Liver (tissue), 9 donors: ENCODE data around the gene TMEM168. TPM values are rescaled to one million over a fixed set of nuclear protein-coding genes. Genes with fewer than 3 reads are reported as not detected.

Source experiments
- DNase-seq: peaks from one replicate; pipeline ENCODE4 v3.0.0-alpha.2; 2017; ENCODE audit warnings: low spot score
- H3K27ac ChIP-seq, 2 donors: one replicate each; pipeline ENCODE4 v1.7.0; 2013; ENCODE audit warnings: inconsistent platforms in 2 of 2, low read length in 2 of 2, control low read depth in 1 of 2, low read depth in 1 of 2, mild to moderate bottlenecking in 1 of 2
- H3K27me3 ChIP-seq, 4 donors: one replicate each; pipeline versions ENCODE4 v1.6.1 to v1.7.0; 2013; ENCODE audit warnings: low read length in 3 of 4, inconsistent platforms in 1 of 4, mild to moderate bottlenecking in 1 of 4, moderate library complexity in 1 of 4; ENCODE audit not compliant: control insufficient read depth in 4 of 4, insufficient read depth in 4 of 4
- H3K36me3 ChIP-seq, 4 donors: one replicate each; pipeline versions ENCODE4 v1.6.1 to v1.7.0; 2013; ENCODE audit warnings: low read length in 3 of 4, mild to moderate bottlenecking in 3 of 4, low read depth in 1 of 4, moderate library complexity in 1 of 4; ENCODE audit not compliant: control insufficient read depth in 4 of 4, insufficient read depth in 3 of 4
- H3K4me1 ChIP-seq, 4 donors: one replicate each; pipeline versions ENCODE4 v1.6.1 to v1.7.0; 2013; ENCODE audit warnings: low read length in 3 of 4, mild to moderate bottlenecking in 3 of 4, moderate library complexity in 1 of 4; ENCODE audit not compliant: control insufficient read depth in 4 of 4, insufficient read depth in 4 of 4
- H3K4me3 ChIP-seq, 3 donors: one replicate each; pipeline versions ENCODE4 v1.6.1 to v1.7.0; 2013; ENCODE audit warnings: low read length in 3 of 3, control low read depth in 1 of 3, low read depth in 1 of 3, mild to moderate bottlenecking in 1 of 3
- H3K9ac ChIP-seq, 2 donors: one replicate each; pipeline ENCODE4 v1.7.0; 2013; ENCODE audit warnings: low read length in 2 of 2, mild to moderate bottlenecking in 2 of 2, moderate library complexity in 2 of 2, control low read depth in 1 of 2, low read depth in 1 of 2
- H3K9me3 ChIP-seq, 4 donors: one replicate each; pipeline versions ENCODE4 v1.6.1 to v1.7.0; 2013; ENCODE audit warnings: low read length in 3 of 4; ENCODE audit not compliant: control insufficient read depth in 4 of 4
- EGR1 ChIP-seq, 2 donors: IDR thresholded peaks; 2 replicates each; pipeline ENCODE4 v1.6.1; 2016 to 2018; ENCODE audit warnings: antibody characterized with exemption in 2 of 2, low read depth in 2 of 2
- FOXA1 ChIP-seq: IDR thresholded peaks from 2 replicates; pipeline ENCODE4 v1.6.1; 2016; ENCODE audit warnings: antibody characterized with exemption
- FOXA2 ChIP-seq: IDR thresholded peaks from 2 replicates; pipeline ENCODE4 v1.6.1; 2016; ENCODE audit warnings: antibody characterized with exemption
- GABPA ChIP-seq, 2 donors: IDR thresholded peaks in 1 of 2; conservative IDR thresholded peaks in 1 of 2; 2 replicates each; pipeline ENCODE4 v1.6.1; 2016; ENCODE audit warnings: antibody characterized with exemption in 2 of 2, mild to moderate bottlenecking in 1 of 2, moderate library complexity in 1 of 2
- HNF4A ChIP-seq, 2 donors: conservative IDR thresholded peaks; 2 replicates each; pipeline ENCODE4 v1.6.1; 2016; ENCODE audit warnings: antibody characterized with exemption in 2 of 2, mild to moderate bottlenecking in 2 of 2
- HNF4G ChIP-seq: IDR thresholded peaks from 2 replicates; pipeline ENCODE4 v1.6.1; 2016; ENCODE audit warnings: antibody characterized with exemption
- JUND ChIP-seq, 2 donors: IDR thresholded peaks; 2 replicates each; pipeline ENCODE4 v1.6.1; 2016; ENCODE audit warnings: antibody characterized with exemption in 2 of 2
- NR2F2 ChIP-seq: IDR thresholded peaks from 2 replicates; pipeline ENCODE4 v1.6.1; 2016; ENCODE audit warnings: antibody characterized with exemption
- RAD21 ChIP-seq, 2 donors: IDR thresholded peaks; 2 replicates each; pipeline ENCODE4 v1.6.1; 2016; ENCODE audit warnings: antibody characterized with exemption in 2 of 2, mild to moderate bottlenecking in 2 of 2
- RXRA ChIP-seq, 2 donors: IDR thresholded peaks; 2 replicates each; pipeline ENCODE4 v1.6.1; 2017 to 2018; ENCODE audit warnings: antibody characterized with exemption in 2 of 2, mild to moderate bottlenecking in 1 of 2
- SP1 ChIP-seq: IDR thresholded peaks from 2 replicates; pipeline ENCODE4 v1.6.1; 2018; ENCODE audit warnings: antibody characterized with exemption, mild to moderate bottlenecking
- TAF1 ChIP-seq: conservative IDR thresholded peaks from 2 replicates; pipeline ENCODE4 v1.6.1; 2016; ENCODE audit warnings: antibody characterized with exemption, mild to moderate bottlenecking
- YY1 ChIP-seq: IDR thresholded peaks from 2 replicates; pipeline ENCODE4 v1.6.1; 2016; ENCODE audit warnings: antibody characterized with exemption, mild to moderate bottlenecking
- WGBS: extraction: QIAGEN DNeasy Blood & Tissue Kit; methylation state at CpG from one replicate; pipeline ENCODE4 v1.1.7; 2013; 5-methylcytosine and 5-hydroxymethylcytosine counted together
- polyA plus RNA-seq, 2 donors: library from polyadenylated mRNA; stranded (reverse) in 1 of 2; unstranded in 1 of 2; fragments of 200-250 nt in 1 of 2; fragments of >200 nt in 1 of 2; fragmentation: Nextera tagmentation in 1 of 2; extraction: Ambion mirVana in 1 of 2; gene quantifications; one replicate each; pipeline versions ENCODE4 v1.2.1 to v1.2.3, GENCODE V29; 2013 to 2015
- total RNA-seq, 2 donors: library from RNA; depleted of rRNA; stranded (reverse); fragments of >200 nt; gene quantifications; one replicate each; pipeline ENCODE4 v1.2.3, GENCODE V29; 2014
- TF ChIP-seq, protein P1 (sequence below): IDR thresholded peaks from 2 replicates; pipeline ENCODE4 v1.6.1; 2016; ENCODE audit warnings: antibody characterized with exemption
- TF ChIP-seq, protein P2 (sequence below): IDR thresholded peaks from 2 replicates; pipeline ENCODE4 v1.6.1; 2016; ENCODE audit warnings: antibody characterized with exemption
- TF ChIP-seq, protein P3 (sequence below): fragments of 150-350 bp; IDR thresholded peaks from 2 replicates; pipeline ENCODE4 v1.5.1; 2017; ENCODE audit warnings: improper control_type of control experiment, low read depth, low read length; ENCODE audit not compliant: missing input control
- TF ChIP-seq, protein P4 (sequence below): IDR thresholded peaks from 2 replicates; pipeline ENCODE4 v1.6.1; 2016; ENCODE audit warnings: antibody characterized with exemption
- TF ChIP-seq, protein P5 (sequence below): IDR thresholded peaks from 2 replicates; pipeline ENCODE4 v1.6.1; 2016; ENCODE audit warnings: antibody characterized with exemption, mild to moderate bottlenecking
- donor health status: healthy.
- donor health status: healthy.
- donor health status: healthy.
- donor health status: healthy.
- donor health status: healthy.

The TMEM168 gene
- total and polyA plus RNA-seq, 4 donors: 4.6 to 16.8 (median 7.7) TPM

DNA sequence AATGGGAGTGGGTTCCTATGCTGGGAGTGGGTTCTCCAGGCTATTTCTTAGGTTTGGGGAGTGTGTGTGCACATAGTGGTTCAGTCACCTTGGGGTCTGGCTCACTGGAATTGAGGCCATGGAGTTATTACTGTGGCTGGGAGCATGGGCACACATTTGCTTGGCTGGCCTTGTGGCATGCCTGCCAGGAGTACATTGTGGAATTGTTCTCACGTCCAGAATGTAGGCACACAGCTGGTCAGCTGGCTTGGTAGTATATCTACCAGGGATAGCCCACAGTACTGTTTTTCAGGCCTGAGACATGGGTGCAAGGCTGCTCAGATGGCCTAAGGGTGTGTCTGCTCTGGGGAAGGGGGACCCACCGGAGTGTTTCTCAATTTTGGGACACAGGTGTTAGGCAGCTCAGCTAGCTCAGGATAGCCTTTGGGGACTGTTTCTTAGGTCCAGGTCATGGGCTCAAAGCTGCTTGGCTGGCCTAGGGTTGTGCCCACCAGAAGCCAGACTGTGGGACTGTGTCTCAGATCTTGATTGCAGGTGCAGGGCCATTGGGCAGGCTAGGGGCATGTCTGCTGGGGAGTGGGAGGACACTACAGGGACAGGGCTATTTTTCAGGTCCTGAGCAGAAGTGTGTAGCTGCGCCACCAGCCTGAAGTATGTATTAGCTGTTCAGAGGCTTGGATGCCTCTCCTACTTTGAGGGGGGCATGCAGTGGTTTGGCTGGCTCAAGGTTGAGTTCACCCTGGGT is 50.6 kb downstream of the TMEM168 start:
- H3K27ac ChIP-seq: no peak overlapping the region
- H3K4me1 ChIP-seq: no peaks in the 10 kb centered on the region
- no peak overlapping the region for H3K9ac ChIP-seq
- H3K36me3 ChIP-seq: no peaks in the 10 kb centered on the region
- peaks cover 3 to 19% (median 13%) of the 10 kb centered on the region in 4 donors for H3K9me3 ChIP-seq
- no peak overlapping the region for H3K4me3 ChIP-seq
- DNase-seq: no peak
- H3K27me3 ChIP-seq: no peaks in the 10 kb centered on the region
- 79% methylated on average over 3 of the region's 3 CpGs for WGBS
- TF ChIP-seq FOXA2: no peak
- TF ChIP-seq, protein P1, sequence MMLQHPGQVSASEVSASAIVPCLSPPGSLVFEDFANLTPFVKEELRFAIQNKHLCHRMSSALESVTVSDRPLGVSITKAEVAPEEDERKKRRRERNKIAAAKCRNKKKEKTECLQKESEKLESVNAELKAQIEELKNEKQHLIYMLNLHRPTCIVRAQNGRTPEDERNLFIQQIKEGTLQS: no peak
- TF ChIP-seq NR2F2: no peak
- TF ChIP-seq SP1: no peak
- TF ChIP-seq YY1: no peak
- no peak for TF ChIP-seq RXRA (IDR thresholded peaks at IDR 0.05)
- no peak for TF ChIP-seq TAF1
- TF ChIP-seq, protein P2, sequence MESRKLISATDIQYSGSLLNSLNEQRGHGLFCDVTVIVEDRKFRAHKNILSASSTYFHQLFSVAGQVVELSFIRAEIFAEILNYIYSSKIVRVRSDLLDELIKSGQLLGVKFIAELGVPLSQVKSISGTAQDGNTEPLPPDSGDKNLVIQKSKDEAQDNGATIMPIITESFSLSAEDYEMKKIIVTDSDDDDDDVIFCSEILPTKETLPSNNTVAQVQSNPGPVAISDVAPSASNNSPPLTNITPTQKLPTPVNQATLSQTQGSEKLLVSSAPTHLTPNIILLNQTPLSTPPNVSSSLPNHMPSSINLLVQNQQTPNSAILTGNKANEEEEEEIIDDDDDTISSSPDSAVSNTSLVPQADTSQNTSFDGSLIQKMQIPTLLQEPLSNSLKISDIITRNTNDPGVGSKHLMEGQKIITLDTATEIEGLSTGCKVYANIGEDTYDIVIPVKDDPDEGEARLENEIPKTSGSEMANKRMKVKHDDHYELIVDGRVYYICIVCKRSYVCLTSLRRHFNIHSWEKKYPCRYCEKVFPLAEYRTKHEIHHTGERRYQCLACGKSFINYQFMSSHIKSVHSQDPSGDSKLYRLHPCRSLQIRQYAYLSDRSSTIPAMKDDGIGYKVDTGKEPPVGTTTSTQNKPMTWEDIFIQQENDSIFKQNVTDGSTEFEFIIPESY: no peak
- no peak for TF ChIP-seq JUND (IDR thresholded peaks at IDR 0.05)
- no peak for TF ChIP-seq FOXA1
- TF ChIP-seq, protein P3, sequence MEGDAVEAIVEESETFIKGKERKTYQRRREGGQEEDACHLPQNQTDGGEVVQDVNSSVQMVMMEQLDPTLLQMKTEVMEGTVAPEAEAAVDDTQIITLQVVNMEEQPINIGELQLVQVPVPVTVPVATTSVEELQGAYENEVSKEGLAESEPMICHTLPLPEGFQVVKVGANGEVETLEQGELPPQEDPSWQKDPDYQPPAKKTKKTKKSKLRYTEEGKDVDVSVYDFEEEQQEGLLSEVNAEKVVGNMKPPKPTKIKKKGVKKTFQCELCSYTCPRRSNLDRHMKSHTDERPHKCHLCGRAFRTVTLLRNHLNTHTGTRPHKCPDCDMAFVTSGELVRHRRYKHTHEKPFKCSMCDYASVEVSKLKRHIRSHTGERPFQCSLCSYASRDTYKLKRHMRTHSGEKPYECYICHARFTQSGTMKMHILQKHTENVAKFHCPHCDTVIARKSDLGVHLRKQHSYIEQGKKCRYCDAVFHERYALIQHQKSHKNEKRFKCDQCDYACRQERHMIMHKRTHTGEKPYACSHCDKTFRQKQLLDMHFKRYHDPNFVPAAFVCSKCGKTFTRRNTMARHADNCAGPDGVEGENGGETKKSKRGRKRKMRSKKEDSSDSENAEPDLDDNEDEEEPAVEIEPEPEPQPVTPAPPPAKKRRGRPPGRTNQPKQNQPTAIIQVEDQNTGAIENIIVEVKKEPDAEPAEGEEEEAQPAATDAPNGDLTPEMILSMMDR: no peak
- no peak for TF ChIP-seq RAD21 (IDR thresholded peaks at IDR 0.05)
- TF ChIP-seq HNF4G: no peak
- TF ChIP-seq HNF4A (conservative IDR thresholded peaks at IDR 0.05): no peak
- TF ChIP-seq, protein P4, sequence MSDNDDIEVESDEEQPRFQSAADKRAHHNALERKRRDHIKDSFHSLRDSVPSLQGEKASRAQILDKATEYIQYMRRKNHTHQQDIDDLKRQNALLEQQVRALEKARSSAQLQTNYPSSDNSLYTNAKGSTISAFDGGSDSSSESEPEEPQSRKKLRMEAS: no peak
- TF ChIP-seq, protein P5, sequence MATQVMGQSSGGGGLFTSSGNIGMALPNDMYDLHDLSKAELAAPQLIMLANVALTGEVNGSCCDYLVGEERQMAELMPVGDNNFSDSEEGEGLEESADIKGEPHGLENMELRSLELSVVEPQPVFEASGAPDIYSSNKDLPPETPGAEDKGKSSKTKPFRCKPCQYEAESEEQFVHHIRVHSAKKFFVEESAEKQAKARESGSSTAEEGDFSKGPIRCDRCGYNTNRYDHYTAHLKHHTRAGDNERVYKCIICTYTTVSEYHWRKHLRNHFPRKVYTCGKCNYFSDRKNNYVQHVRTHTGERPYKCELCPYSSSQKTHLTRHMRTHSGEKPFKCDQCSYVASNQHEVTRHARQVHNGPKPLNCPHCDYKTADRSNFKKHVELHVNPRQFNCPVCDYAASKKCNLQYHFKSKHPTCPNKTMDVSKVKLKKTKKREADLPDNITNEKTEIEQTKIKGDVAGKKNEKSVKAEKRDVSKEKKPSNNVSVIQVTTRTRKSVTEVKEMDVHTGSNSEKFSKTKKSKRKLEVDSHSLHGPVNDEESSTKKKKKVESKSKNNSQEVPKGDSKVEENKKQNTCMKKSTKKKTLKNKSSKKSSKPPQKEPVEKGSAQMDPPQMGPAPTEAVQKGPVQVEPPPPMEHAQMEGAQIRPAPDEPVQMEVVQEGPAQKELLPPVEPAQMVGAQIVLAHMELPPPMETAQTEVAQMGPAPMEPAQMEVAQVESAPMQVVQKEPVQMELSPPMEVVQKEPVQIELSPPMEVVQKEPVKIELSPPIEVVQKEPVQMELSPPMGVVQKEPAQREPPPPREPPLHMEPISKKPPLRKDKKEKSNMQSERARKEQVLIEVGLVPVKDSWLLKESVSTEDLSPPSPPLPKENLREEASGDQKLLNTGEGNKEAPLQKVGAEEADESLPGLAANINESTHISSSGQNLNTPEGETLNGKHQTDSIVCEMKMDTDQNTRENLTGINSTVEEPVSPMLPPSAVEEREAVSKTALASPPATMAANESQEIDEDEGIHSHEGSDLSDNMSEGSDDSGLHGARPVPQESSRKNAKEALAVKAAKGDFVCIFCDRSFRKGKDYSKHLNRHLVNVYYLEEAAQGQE: no peak
- TF ChIP-seq EGR1 (IDR thresholded peaks at IDR 0.05; ENCODE audit: low read depth in 2 of 2): no peak
- no peak for TF ChIP-seq GABPA (IDR thresholded peaks at IDR 0.05 in 1 of 2, conservative IDR thresholded peaks at IDR 0.05 in 1 of 2)
